DOHH2 (cell line): ENCODE measurements around the gene SRPK2.
"Not testable (repeated sequence)": the region's sequence is repeated elsewhere in the genome, so short reads cannot be mapped to it uniquely, and the experiment has no call there.

ENCODE experiments used
- H3F3A ChIP-seq: fragments of 200-600 bp; sonication (generic), shearing (Covaris generic); 2 replicates; pipeline ENCODE4 v1.6.0; 2016; ENCODE audit warnings: antibody characterized with exemption, mild to moderate bottlenecking; ENCODE audit not compliant: control insufficient read depth, insufficient read depth
- H3K27ac ChIP-seq: fragments of 200-600 bp; sonication (generic); 2 replicates; pipeline ENCODE4 v1.5.1; 2014; ENCODE audit warnings: low read depth, mild to moderate bottlenecking, low read length, moderate library complexity
- H3K27me3 ChIP-seq: fragments of 200-600 bp; sonication (generic); 2 replicates; pipeline ENCODE4 v1.6.1; 2014; ENCODE audit warnings: mild to moderate bottlenecking, low read length, mixed read lengths; ENCODE audit not compliant: control insufficient read depth
- H3K36me3 ChIP-seq: fragments of 200-600 bp; sonication (generic); 2 replicates; pipeline ENCODE4 v1.6.1; 2014; ENCODE audit warnings: mild to moderate bottlenecking, low read length, moderate library complexity, mixed read lengths; ENCODE audit not compliant: control insufficient read depth
- H3K4me1 ChIP-seq: fragments of 200-600 bp; sonication (generic); 2 replicates; pipeline ENCODE4 v1.6.1; 2014; ENCODE audit warnings: mild to moderate bottlenecking, low read length, mixed read lengths; ENCODE audit not compliant: control insufficient read depth
- H3K4me2 ChIP-seq: fragments of 200-600 bp; sonication (generic); 2 replicates; pipeline ENCODE4 v1.6.0; 2014; ENCODE audit warnings: mild to moderate bottlenecking, low read length, moderate library complexity
- H3K4me3 ChIP-seq: fragments of 200-600 bp; sonication (generic); 2 replicates; pipeline ENCODE4 v1.5.1; 2014; ENCODE audit warnings: mild to moderate bottlenecking, low read length, mixed read lengths
- H3K79me2 ChIP-seq: fragments of 200-600 bp; sonication (generic); 2 replicates; pipeline ENCODE4 v1.6.1; 2014; ENCODE audit warnings: mild to moderate bottlenecking, low read length, mixed read lengths; ENCODE audit not compliant: control insufficient read depth
- H3K9me2 ChIP-seq: fragments of 200-600 bp; sonication (generic); replicated peaks from 2 replicates; pipeline ENCODE4 v1.6.1; 2014; ENCODE audit warnings: mild to moderate bottlenecking, low read length, mixed read lengths; ENCODE audit not compliant: control insufficient read depth
- H3K9me3 ChIP-seq: fragments of 200-600 bp; sonication (generic); 2 replicates; pipeline ENCODE4 v1.6.1; 2014; ENCODE audit warnings: antibody characterized with exemption, low read length, mixed read lengths; ENCODE audit not compliant: control insufficient read depth, insufficient read depth
- H4K20me1 ChIP-seq: fragments of 200-600 bp; sonication (generic); 2 replicates; pipeline ENCODE4 v1.6.0; 2014; ENCODE audit warnings: low read depth, mild to moderate bottlenecking, antibody characterized with exemption, low read length, moderate library complexity; ENCODE audit not compliant: control insufficient read depth, insufficient read depth
- CTCF ChIP-seq: fragments of 200-600 bp; sonication (generic); IDR thresholded peaks from one replicate; pipeline ENCODE4 v1.5.1; 2014; ENCODE audit warnings: antibody characterized with exemption, mild to moderate bottlenecking, low read depth, low read length; ENCODE audit not compliant: poor library complexity, severe bottlenecking
- EZH2phosphoT487 ChIP-seq: fragments of 200-600 bp; sonication (generic); IDR thresholded peaks from 2 replicates; pipeline ENCODE4 v1.6.1; 2017; ENCODE audit warnings: borderline replicate concordance, mild to moderate bottlenecking, antibody characterized with exemption, low read length, moderate library complexity, mixed read lengths

The SRPK2 gene

GRCh38 chr7:105388356-105389087 lies at the start of gene SRPK2:
Gene SRPK2, minus strand, starts transcription at chr7:105388921.
- H3K9me2 ChIP-seq: no peaks in the 10 kb centered on the region
- H3K36me3 ChIP-seq: no peaks in the 10 kb centered on the region
- H4K20me1 ChIP-seq: peaks cover 10% of the 10 kb centered on the region
- no peak within 1 kb of the TSS for H3K27ac ChIP-seq
- peaks cover 15% of the 10 kb centered on the region for H3K4me1 ChIP-seq
- H3K9me3 ChIP-seq: no peaks in the 10 kb centered on the region
- H3K4me3 ChIP-seq: peak within 1 kb of the TSS; percentile 90
- TF ChIP-seq CTCF (no peak), EZH2phosphoT487 (no peak)
- H3K79me2 ChIP-seq: peaks cover 24% of the 10 kb centered on the region
- H3K27me3 ChIP-seq: peaks cover 36% of the 10 kb centered on the region
- H3K4me2 ChIP-seq: peak within 1 kb of the TSS; percentile 97
- H3F3A ChIP-seq: peaks cover 18% of the 10 kb centered on the region

- no peaks in the 10 kb centered on the region for H3K36me3 ChIP-seq
- no peak overlapping the region for H3K4me3 ChIP-seq
- no peaks in the 10 kb centered on the region for H4K20me1 ChIP-seq
- H3K27ac ChIP-seq: no peak overlapping the region
- no peaks in the 10 kb centered on the region for H3K79me2 ChIP-seq
- H3K9me2 ChIP-seq: no peaks in the 10 kb centered on the region
- no peak overlapping the region for H3K4me2 ChIP-seq
- no peaks in the 10 kb centered on the region for H3K27me3 ChIP-seq
- no peak for TF ChIP-seq EZH2phosphoT487
- no peak for TF ChIP-seq CTCF
- H3K9me3 ChIP-seq: no peaks in the 10 kb centered on the region
- H3F3A ChIP-seq: no peaks in the 10 kb centered on the region
- no peaks in the 10 kb centered on the region for H3K4me1 ChIP-seq
Measured at GRCh38 chr7:105438254-105438653, 49.5 kb upstream of the SRPK2 start.

- not testable (repeated sequence) for H3K27me3 ChIP-seq, H3K27ac ChIP-seq, H4K20me1 ChIP-seq, H3K4me1 ChIP-seq, H3K4me2 ChIP-seq, H3K36me3 ChIP-seq, H3K9me2 ChIP-seq, H3K4me3 ChIP-seq, H3K9me3 ChIP-seq, H3K79me2 ChIP-seq, H3F3A ChIP-seq
Measured at GRCh38 chr7:105437356-105437755, 48.6 kb upstream of the SRPK2 start.

- no peaks in the 10 kb centered on the region for H3K4me1 ChIP-seq
- no peak overlapping the region for H3K4me2 ChIP-seq
- TF ChIP-seq EZH2phosphoT487: no peak
- peak; percentile 76 for TF ChIP-seq CTCF
- H3K9me3 ChIP-seq: no peaks in the 10 kb centered on the region
- H3K4me3 ChIP-seq: no peak overlapping the region
- H3F3A ChIP-seq: no peaks in the 10 kb centered on the region; the same call in 1 of the 2 replicates
- no peaks in the 10 kb centered on the region for H3K79me2 ChIP-seq
- H4K20me1 ChIP-seq: no peaks in the 10 kb centered on the region
- no peaks in the 10 kb centered on the region for H3K27me3 ChIP-seq
- H3K36me3 ChIP-seq: no peaks in the 10 kb centered on the region
- H3K27ac ChIP-seq: no peak overlapping the region
- H3K9me2 ChIP-seq: no peaks in the 10 kb centered on the region
Measured at GRCh38 chr7:105429746-105430612, 41.3 kb upstream of the SRPK2 start.
